Activated CD8-positive, alpha-beta memory T cell treated with anti-CD3 and anti-CD28 coated beads, Interleukin-2, amount 50 U/mL, for 24 hours (primary cell): ENCODE measurements around the gene NPR2.

Experiments
- DNase-seq: peaks from one replicate; pipeline ENCODE4 v3.0.0-alpha.2; 2020; ENCODE audit errors: extremely low read depth

The NPR2 gene

GRCh38 chr9:35858458-35858857 is 67.1 kb downstream of the NPR2 start:
- DNase-seq = no peak
